ENCODE measurements around the gene FAM163A. TPM values are rescaled to one million over a fixed set of nuclear protein-coding genes. Genes with fewer than 3 reads are reported as not detected.

Gene FAM163A
- total and polyA plus RNA-seq, 9 of the 15 experiments (the other 6 are each of a cell fraction or from before 2014, with no cell fraction given): not detected

DNA sequence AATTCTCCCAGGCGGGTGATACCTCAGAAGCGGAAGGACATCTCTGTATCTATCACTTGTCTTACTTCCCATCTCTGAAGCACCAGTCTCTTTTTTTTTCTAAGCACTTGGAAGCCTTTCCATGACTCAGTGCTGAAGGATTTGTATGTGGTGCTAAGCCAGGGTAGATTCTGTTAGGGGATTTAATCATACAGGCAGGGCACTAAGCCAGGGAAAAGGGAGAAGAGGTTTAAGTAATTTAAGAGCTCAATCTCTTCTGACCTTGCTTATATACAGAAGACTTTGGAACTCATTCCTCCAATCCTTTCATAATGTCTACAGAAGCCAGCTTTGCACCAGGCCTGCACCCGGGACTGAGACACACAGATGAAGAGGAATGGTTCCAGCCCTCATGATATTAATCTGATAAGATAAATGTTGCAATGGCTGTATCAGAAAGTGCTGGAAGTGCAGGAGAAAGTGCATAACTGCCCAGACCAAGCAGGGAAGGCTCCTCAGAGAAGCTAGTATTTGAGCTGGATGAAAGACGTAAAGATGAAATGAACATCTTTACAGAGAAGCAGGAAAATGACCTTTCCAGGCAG lies 11.0 kb downstream of the FAM163A start (continued):
- TF ChIP-seq, protein P1, sequence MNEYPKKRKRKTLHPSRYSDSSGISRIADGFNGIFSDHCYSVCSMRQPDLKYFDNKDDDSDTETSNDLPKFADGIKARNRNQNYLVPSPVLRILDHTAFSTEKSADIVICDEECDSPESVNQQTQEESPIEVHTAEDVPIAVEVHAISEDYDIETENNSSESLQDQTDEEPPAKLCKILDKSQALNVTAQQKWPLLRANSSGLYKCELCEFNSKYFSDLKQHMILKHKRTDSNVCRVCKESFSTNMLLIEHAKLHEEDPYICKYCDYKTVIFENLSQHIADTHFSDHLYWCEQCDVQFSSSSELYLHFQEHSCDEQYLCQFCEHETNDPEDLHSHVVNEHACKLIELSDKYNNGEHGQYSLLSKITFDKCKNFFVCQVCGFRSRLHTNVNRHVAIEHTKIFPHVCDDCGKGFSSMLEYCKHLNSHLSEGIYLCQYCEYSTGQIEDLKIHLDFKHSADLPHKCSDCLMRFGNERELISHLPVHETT (CRISPR knock-in tag; conservative IDR thresholded peaks at IDR 0.05 in 1 of 2, IDR thresholded peaks at IDR 0.05 in 1 of 2): no peak

DNA sequence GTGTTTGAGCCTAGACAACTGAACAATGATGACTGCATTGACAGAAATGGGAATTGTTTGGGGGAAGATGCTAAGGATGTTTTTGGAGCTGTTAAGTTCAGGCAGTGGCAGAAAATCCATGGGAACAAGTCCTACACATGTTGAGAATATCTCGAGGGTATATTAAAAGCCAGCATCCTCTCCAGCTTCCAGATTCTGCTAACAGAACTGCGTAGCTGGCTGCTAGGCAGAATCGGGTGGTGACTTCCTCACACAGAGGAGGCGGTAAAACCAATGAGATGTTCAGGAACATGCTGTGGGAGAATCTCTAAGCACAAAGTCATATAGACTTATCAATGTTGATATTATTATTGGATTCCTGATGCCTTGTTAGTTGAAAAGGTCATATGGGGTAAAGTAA lies 14.8 kb downstream of the FAM163A start:
- H3K9ac ChIP-seq (ENCODE audit: insufficient read depth in 1 of 2, low read depth in 2 of 2, low read length in 2 of 2): no peak overlapping the region
- ATAC-seq: no peak

More for the DNA sequence above, 14.8 kb downstream of the FAM163A start:
- Histone ChIP-seq H3K4me1 (replicated peaks in 1 of 2; ENCODE audit: control insufficient read depth in 2 of 2, insufficient read depth in 2 of 2, low read length in 2 of 2) (no peaks in the 10 kb centered on the region), H3K27ac (ENCODE audit: extremely low read depth, low read depth, low read length) (no peak overlapping the region), H3K27me3 (ENCODE audit: control insufficient read depth in 2 of 2, insufficient read depth in 2 of 2, low read length in 2 of 2) (peaks cover 19 to 20% of the 10 kb centered on the region in 2 experiments), H3K9me1 (ENCODE audit: control insufficient read depth, insufficient read depth, low read length) (no peaks in the 10 kb centered on the region), H3K4me3 (no peak overlapping the region), H3K79me2 (ENCODE audit: control insufficient read depth, insufficient read depth, low read length) (no peaks in the 10 kb centered on the region), H3K4me2 (ENCODE audit: insufficient read depth, low read length) (no peak overlapping the region), H3K9me3 (replicated peaks; ENCODE audit: control insufficient read depth, insufficient read depth, low read depth, low read length) (no peaks in the 10 kb centered on the region), H3K36me3 (ENCODE audit: control insufficient read depth, insufficient read depth, low read length) (no peaks in the 10 kb centered on the region), H4K20me1 (replicated peaks; ENCODE audit: control insufficient read depth, insufficient read depth, low read length) (no peaks in the 10 kb centered on the region), H2AFZ (ENCODE audit: low read depth, low read length) (no peak overlapping the region)
- TF ChIP-seq ZNF436 (CRISPR knock-in tag; IDR thresholded peaks at IDR 0.05) (no peak), ZNF507 (tag; conservative IDR thresholded peaks at IDR 0.05) (no peak)
- TF ChIP-seq, protein P2, sequence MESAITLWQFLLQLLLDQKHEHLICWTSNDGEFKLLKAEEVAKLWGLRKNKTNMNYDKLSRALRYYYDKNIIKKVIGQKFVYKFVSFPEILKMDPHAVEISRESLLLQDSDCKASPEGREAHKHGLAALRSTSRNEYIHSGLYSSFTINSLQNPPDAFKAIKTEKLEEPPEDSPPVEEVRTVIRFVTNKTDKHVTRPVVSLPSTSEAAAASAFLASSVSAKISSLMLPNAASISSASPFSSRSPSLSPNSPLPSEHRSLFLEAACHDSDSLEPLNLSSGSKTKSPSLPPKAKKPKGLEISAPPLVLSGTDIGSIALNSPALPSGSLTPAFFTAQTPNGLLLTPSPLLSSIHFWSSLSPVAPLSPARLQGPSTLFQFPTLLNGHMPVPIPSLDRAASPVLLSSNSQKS (CRISPR knock-in tag; IDR thresholded peaks at IDR 0.05): no peak
- TF ChIP-seq, protein P3, sequence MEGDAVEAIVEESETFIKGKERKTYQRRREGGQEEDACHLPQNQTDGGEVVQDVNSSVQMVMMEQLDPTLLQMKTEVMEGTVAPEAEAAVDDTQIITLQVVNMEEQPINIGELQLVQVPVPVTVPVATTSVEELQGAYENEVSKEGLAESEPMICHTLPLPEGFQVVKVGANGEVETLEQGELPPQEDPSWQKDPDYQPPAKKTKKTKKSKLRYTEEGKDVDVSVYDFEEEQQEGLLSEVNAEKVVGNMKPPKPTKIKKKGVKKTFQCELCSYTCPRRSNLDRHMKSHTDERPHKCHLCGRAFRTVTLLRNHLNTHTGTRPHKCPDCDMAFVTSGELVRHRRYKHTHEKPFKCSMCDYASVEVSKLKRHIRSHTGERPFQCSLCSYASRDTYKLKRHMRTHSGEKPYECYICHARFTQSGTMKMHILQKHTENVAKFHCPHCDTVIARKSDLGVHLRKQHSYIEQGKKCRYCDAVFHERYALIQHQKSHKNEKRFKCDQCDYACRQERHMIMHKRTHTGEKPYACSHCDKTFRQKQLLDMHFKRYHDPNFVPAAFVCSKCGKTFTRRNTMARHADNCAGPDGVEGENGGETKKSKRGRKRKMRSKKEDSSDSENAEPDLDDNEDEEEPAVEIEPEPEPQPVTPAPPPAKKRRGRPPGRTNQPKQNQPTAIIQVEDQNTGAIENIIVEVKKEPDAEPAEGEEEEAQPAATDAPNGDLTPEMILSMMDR (IDR thresholded peaks at IDR 0.05 in 2 of 3, conservative IDR thresholded peaks at IDR 0.05 in 1 of 3; ENCODE audit: insufficient read depth in 2 of 3, low read depth in 1 of 3, low read length in 3 of 3): no peak
- TF ChIP-seq, protein P4, sequence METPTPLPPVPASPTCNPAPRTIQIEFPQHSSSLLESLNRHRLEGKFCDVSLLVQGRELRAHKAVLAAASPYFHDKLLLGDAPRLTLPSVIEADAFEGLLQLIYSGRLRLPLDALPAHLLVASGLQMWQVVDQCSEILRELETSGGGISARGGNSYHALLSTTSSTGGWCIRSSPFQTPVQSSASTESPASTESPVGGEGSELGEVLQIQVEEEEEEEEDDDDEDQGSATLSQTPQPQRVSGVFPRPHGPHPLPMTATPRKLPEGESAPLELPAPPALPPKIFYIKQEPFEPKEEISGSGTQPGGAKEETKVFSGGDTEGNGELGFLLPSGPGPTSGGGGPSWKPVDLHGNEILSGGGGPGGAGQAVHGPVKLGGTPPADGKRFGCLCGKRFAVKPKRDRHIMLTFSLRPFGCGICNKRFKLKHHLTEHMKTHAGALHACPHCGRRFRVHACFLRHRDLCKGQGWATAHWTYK (CRISPR knock-in tag; IDR thresholded peaks at IDR 0.05): no peak
- DNase-seq (ENCODE audit: extremely low read depth in 1 of 4, low spot score in 3 of 4): no peak
- no peak for FAIRE-seq
- CTCF ChIA-PET (ENCODE audit: low intra/inter-chr PET ratio): no interaction called here
- intact Hi-C loops (cut with micrococcal nuclease) (no loop called here), in situ Hi-C loops (cut with MboI) (no loop called here)
- BruUV-seq (replicated peaks): no TSS peak
- 0% methylated on average over 4 of the region's 4 CpGs for WGBS (ENCODE audit: insufficient coverage, low coverage, missing lambda C conversion rate)
- POLR2A ChIA-PET: no interaction called here
